IPS-15b (cell line): ENCODE measurements around the gene SPSB1.
A peak's percentile ranks its signal among the peaks of the same experiment; 100 is the strongest.

ENCODE experiments used
- H3K27me3 ChIP-seq: one replicate; pipeline ENCODE4 v1.6.1; 2013; ENCODE audit warnings: low read length; ENCODE audit not compliant: control insufficient read depth, insufficient read depth
- H3K36me3 ChIP-seq: one replicate; pipeline ENCODE4 v1.6.1; 2013; ENCODE audit warnings: low read length; ENCODE audit not compliant: control insufficient read depth, insufficient read depth
- H3K4me1 ChIP-seq: one replicate; pipeline ENCODE4 v1.6.1; 2013; ENCODE audit warnings: mild to moderate bottlenecking, low read length; ENCODE audit not compliant: control insufficient read depth, insufficient read depth
- H3K4me3 ChIP-seq: one replicate; pipeline ENCODE4 v1.5.1; 2013; ENCODE audit warnings: low read depth, low read length
- H3K9ac ChIP-seq: one replicate; pipeline ENCODE4 v1.6.1; 2013; ENCODE audit warnings: low read depth, mild to moderate bottlenecking, low read length
- H3K9me3 ChIP-seq: one replicate; pipeline ENCODE4 v1.6.1; 2013; ENCODE audit warnings: mild to moderate bottlenecking, low read length; ENCODE audit not compliant: control insufficient read depth, insufficient read depth

The SPSB1 gene

GRCh38 chr1:9249534-9250410 is 42.9 kb upstream of the SPSB1 start:
- H3K27me3 ChIP-seq = no peaks in the 10 kb centered on the region
- H3K4me1 ChIP-seq = peaks cover 21% of the 10 kb centered on the region
- H3K9ac ChIP-seq = no peak overlapping the region

DNA sequence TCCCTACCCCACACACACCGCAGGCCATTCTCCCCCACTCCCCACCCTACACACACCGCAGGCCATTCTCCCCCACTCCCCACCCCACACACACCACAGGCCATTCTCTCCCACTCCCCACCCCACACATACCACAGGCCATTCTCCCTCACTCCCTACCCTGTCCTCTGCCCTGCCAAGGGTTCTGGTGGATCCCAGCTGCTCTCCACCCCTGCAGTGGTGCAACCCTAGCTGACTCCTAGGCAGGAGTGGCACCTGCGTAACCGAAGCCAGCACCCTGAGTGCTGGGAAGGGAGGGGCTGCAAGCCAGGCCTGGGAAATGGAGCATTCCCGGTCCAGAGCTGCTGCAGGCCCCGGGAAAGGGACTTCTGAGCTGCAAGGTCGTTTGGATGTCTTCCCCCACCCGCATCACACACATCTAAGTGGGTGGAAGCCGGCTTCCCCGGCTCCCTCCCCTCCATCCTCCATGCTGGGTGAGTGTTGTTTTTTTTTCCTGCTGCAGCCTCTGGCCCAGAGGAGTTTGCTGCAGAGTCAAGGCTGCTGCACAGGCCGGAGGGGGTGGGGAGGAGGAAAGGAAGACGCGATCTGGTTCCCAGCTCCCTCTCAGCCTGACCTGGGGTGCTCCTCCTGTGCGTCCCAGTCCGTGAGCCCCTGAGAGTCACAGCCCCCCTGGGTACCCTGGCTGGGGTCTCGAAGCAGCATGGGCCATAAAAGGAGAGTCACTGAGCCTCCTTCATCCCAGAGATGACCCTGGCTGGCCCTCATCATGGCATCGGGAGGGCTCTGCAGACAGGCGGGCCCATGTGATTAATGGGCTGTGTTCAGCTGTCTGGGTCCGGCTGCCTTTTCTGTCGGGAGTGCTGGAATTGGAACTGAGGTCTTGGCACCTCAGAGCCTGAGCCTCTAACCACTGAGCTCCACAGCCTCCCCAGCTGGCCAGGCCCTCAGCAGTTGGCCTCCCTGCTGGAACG is 42.0 kb upstream of the SPSB1 start:
- no peak overlapping the region for H3K9ac ChIP-seq
- H3K4me3 ChIP-seq = no peak overlapping the region
- H3K4me1 ChIP-seq = peaks cover 21% of the 10 kb centered on the region
- no peaks in the 10 kb centered on the region for H3K9me3 ChIP-seq
- H3K36me3 ChIP-seq = no peaks in the 10 kb centered on the region
- H3K27me3 ChIP-seq = no peaks in the 10 kb centered on the region

More at GRCh38 chr1:9249534-9250410, 42.9 kb upstream of the SPSB1 start:
- Histone ChIP-seq H3K36me3 (no peaks in the 10 kb centered on the region), H3K9me3 (no peaks in the 10 kb centered on the region), H3K4me3 (no peak overlapping the region)

DNA sequence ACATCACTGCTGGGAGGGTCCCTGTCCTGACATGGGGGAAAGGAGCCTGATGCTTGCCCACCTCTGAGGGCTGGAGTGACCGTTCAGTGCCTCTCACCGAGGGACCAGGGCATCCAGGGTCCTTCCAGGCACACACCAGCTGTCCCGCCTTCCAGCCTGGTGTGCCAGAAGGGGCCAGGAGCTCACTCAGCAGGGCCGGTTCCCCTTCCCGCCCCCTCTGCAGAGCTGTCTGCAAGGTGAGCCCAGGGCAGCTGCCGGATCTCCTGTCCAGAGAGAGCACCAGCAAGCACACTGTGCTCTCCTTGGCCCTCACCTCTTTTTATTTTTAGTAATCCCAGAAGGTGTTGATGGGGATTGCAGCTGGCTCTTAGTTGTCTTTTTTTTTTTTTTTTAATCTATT is 41.2 kb upstream of the SPSB1 start:
- H3K4me3 ChIP-seq = no peak overlapping the region
- H3K9me3 ChIP-seq = no peaks in the 10 kb centered on the region
- H3K4me1 ChIP-seq = peaks cover 21% of the 10 kb centered on the region
- H3K36me3 ChIP-seq = no peaks in the 10 kb centered on the region
- no peak overlapping the region for H3K9ac ChIP-seq
- no peaks in the 10 kb centered on the region for H3K27me3 ChIP-seq

GRCh38 chr1:9253004-9253403 is 39.7 kb upstream of the SPSB1 start:
- no peaks in the 10 kb centered on the region for H3K36me3 ChIP-seq
- no peaks in the 10 kb centered on the region for H3K9me3 ChIP-seq
- peaks cover 21% of the 10 kb centered on the region for H3K4me1 ChIP-seq
- no peaks in the 10 kb centered on the region for H3K27me3 ChIP-seq
- H3K9ac ChIP-seq = no peak overlapping the region
- no peak overlapping the region for H3K4me3 ChIP-seq

DNA sequence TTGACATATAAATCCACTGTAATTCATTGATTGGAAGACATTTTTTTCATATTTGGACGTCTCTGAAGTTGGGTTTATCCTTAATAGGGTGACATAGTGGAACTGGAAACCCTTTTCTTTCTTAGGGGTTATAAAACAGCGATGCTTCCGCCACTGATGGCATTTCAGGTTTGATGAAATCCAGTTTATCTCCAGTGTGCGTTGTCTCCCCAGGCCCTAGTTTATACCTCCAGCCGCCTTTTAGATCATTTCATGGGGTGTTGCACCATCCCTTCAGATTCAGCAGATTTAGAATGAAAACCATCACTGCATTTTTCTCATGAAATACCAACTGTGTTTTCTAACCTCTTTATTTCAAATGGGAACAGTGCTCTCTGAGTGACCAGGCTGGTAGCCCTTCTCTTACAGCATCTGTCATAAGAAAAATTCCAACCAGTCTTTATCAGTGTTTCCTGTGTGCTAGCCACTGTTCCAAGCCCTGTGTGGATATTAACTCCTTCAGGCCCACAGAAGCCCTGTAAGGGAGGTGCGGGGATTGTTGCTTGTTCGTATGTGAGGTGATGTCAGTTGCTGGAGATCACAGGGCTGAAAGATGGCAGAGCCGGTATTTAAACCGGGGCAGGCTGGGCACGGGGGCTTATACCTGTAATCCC is 39.1 kb upstream of the SPSB1 start:
- Histone ChIP-seq H3K4me3 (no peak overlapping the region), H3K4me1 (peaks cover 21% of the 10 kb centered on the region), H3K27me3 (no peaks in the 10 kb centered on the region), H3K9ac (no peak overlapping the region), H3K36me3 (no peaks in the 10 kb centered on the region), H3K9me3 (no peaks in the 10 kb centered on the region)

GRCh38 chr1:9256332-9256731 is 36.4 kb upstream of the SPSB1 start:
- H3K4me1 ChIP-seq = peaks cover 15% of the 10 kb centered on the region
- H3K4me3 ChIP-seq = no peak overlapping the region
- no peak overlapping the region for H3K9ac ChIP-seq
- H3K36me3 ChIP-seq = no peaks in the 10 kb centered on the region
- H3K9me3 ChIP-seq = peaks cover 9% of the 10 kb centered on the region
- H3K27me3 ChIP-seq = no peaks in the 10 kb centered on the region

DNA sequence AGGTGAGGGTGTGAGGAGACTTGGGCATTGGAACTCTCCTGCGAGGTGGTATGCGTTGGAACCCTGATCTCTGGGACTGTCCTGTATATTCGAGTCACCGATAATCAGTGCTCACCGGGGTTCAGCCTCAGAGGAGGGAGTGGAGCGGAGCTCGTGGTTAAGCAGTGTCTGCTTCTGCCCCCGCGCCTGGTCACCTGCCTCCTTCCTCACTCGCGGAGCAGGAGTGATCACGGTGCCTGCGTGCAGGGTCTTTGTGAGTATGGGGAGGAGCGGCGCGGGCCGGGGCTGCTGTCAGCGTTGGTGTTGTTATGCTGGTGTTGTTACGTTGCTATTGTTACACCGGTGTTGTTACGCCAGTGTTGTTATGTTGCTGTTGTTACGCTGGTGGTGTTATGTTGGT is 34.8 kb upstream of the SPSB1 start:
- Histone ChIP-seq H3K9ac (peak overlapping the region; percentile 9), H3K4me3 (no peak overlapping the region), H3K36me3 (no peaks in the 10 kb centered on the region), H3K9me3 (peaks cover 9% of the 10 kb centered on the region), H3K4me1 (peaks cover 7% of the 10 kb centered on the region), H3K27me3 (no peaks in the 10 kb centered on the region)

DNA sequence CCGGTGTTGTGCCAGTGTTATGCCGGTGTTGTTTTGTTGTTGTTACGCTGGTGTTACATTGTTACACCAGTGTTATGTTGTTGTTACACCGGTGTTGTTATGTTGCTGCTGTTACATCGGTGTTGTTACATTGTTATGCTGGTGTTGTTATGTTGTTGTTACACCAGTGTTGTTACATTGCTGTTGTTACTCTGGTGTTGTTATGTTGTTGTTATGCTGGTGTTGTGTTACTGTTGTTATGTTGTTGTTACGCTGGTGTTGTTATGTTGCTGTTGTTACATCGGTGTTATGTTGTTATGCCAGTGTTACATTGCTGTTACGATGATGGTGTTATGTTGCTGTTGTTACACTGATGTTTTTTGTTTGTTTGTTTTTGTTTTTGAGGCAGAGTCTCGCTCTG is 34.1 kb upstream of the SPSB1 start:
- H3K9ac ChIP-seq = no peak overlapping the region
- no peak overlapping the region for H3K4me3 ChIP-seq
- no peaks in the 10 kb centered on the region for H3K36me3 ChIP-seq
- H3K27me3 ChIP-seq = no peaks in the 10 kb centered on the region
- peaks cover 1% of the 10 kb centered on the region for H3K4me1 ChIP-seq
- peaks cover 9% of the 10 kb centered on the region for H3K9me3 ChIP-seq

- H3K36me3 ChIP-seq = peaks cover 2% of the 10 kb centered on the region
- H3K27me3 ChIP-seq = no peaks in the 10 kb centered on the region
- H3K9ac ChIP-seq = no peak overlapping the region
- peaks cover 9% of the 10 kb centered on the region for H3K9me3 ChIP-seq
- no peak overlapping the region for H3K4me3 ChIP-seq
- H3K4me1 ChIP-seq = no peaks in the 10 kb centered on the region
These were observed 32.5 kb upstream of the SPSB1 start for GRCh38 chr1:9260059-9260766.

DNA sequence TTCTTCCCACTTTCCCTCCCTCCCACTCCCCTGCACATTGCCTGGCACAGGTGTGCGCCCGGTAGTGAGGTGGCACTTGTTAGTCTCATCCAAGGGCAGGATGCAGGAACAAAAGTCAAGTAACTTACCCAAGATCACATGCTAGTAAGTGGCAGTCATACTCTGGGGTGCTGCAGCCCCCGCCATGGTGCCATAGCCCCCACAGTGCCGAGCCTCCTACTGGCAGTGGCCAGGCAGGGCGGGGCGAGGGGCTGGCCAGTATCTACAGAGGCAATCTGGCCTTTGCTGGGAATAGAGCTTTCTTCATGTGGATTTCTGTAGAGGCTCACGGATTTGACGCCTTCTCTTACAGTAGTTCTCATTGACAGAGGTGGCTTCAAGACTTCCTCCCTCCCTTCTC is 31.2 kb upstream of the SPSB1 start:
- Histone ChIP-seq H3K4me1 (no peaks in the 10 kb centered on the region), H3K4me3 (no peak overlapping the region), H3K9me3 (peaks cover 9% of the 10 kb centered on the region), H3K36me3 (peaks cover 2% of the 10 kb centered on the region), H3K9ac (no peak overlapping the region), H3K27me3 (no peaks in the 10 kb centered on the region)
